ENCODE data around the gene FAF1. TPM values are rescaled to one million over a fixed set of nuclear protein-coding genes. Genes with fewer than 3 reads are reported as not detected.
A peak's percentile ranks its signal among the peaks of the same experiment; 100 is the strongest.
"Not testable (repeated sequence)": the region's sequence is repeated elsewhere in the genome, so short reads cannot be mapped to it uniquely, and the experiment has no call there.

FAF1 gene
- 51.1 and 61.6 TPM in 2 replicates for total RNA-seq (2012; rRNA removed)

DNA sequence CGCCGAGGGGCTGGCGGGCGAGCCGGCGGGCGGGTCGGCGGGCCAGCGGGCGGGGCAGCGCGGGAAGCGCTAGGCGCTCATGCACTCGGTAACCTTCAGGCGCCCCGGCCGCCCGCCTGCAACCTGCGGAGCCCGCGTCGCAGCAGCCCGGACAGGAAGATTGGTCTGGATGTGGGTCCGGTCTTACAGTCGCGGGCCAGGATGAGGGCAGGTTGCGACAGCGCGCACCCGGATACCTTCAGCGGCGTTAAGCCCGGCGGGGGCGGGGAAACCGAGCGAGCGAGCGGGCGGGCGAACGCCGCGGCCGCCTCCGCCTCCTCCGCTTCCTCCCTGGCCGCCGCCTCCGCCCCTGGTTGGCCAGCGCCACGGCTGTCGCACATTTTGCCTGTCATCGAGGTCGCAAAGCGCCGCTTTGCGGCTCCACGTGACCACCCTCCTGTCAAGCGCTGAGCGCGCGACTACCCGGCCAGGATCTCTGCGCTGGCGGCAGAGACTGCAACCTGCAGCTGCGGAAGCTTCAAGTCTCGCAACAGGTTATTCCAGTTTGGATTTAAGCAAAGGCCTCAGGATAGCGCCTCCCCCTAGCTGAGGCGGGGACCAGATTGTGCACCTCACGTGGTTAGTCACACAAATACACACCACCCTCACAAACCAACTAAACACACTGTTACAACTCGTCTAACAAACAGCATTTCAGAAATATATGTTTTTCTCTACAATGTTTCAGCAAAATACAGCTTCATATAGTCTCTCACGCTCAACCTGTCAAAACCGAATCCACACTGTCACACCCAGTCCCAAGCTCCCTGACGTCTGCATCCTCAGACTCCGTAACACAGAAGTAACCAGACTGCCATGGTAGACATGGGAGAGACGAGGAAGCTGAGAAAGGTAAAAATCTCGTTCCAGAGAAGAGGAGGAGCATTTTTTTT is at the start of gene FAF1:
FAF1 (minus strand) TSS at position 355 of the 932 bp plus-strand sequence. CDS start 456 bp downstream, outside the sequence.
- H3K4me2 ChIP-seq (ENCODE audit: low read length): peak within 1 kb of the TSS; percentile 97
- H3K4me1 ChIP-seq (ENCODE audit: control insufficient read depth, insufficient read depth, low read length): no peaks in the 10 kb centered on the region
- H3K36me3 ChIP-seq (ENCODE audit: insufficient read depth, low read length): no peaks in the 10 kb centered on the region
- H3K9ac ChIP-seq (ENCODE audit: low read depth, low read length): peak within 1 kb of the TSS; percentile 83
- H3K4me3 ChIP-seq (ENCODE audit: low read length): peak within 1 kb of the TSS; percentile 96
- no peaks in the 10 kb centered on the region for H3K27me3 ChIP-seq (ENCODE audit: control insufficient read depth, insufficient read depth, low read length)
- H3K9me3 ChIP-seq (replicated peaks; ENCODE audit: low read length): no peaks in the 10 kb centered on the region

DNA sequence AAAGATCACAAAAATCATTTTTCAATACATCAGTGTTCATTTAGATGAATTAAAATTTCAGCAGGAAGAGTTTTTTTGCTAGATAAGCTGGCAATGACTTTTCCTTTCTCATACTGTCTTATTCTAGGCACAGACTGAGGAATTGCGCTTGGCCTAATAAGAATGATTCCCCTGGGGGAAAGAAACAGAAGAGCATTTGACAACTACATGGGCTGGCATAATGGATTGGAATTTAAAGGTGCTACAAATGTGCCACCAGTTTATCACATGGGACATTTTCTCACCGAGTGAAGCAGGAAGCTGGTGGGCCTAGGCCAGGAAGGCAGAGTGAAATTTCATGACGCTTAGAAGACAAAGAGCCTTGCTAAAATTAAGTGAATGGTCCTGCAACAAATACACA is 49.3 kb upstream of the FAF1 start:
- Histone ChIP-seq H3K4me2 (ENCODE audit: low read length) (no peak overlapping the region), H3K4me1 (ENCODE audit: control insufficient read depth, insufficient read depth, low read length) (no peaks in the 10 kb centered on the region), H3K4me3 (ENCODE audit: low read length) (no peak overlapping the region), H3K9ac (ENCODE audit: low read depth, low read length) (no peak overlapping the region), H3K36me3 (ENCODE audit: insufficient read depth, low read length) (no peaks in the 10 kb centered on the region), H3K27me3 (ENCODE audit: control insufficient read depth, insufficient read depth, low read length) (no peaks in the 10 kb centered on the region), H3K9me3 (replicated peaks; ENCODE audit: low read length) (no peaks in the 10 kb centered on the region)

DNA sequence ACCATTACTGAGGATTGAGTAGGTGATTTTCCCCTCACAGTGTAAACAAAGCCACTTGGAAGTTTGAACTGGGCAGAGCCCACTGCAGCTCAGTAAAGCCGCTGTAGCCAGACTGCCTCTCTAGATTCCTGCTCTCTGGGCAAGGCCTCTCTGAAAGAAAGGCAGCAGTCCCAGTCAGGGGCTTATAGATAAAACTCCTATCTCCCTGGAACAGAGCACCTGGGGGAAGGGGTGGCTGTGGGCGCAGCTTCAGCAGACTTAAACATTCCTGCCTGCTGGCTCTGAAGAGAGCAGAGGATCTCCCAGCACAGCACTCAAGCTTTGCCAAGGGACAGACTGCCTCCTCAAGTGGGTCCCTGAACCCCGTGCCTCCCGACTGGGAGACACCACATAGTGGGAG is 45.5 kb upstream of the FAF1 start:
- H3K9ac ChIP-seq (ENCODE audit: low read depth, low read length); H3K27me3 ChIP-seq (ENCODE audit: control insufficient read depth, insufficient read depth, low read length); H3K4me3 ChIP-seq (ENCODE audit: low read length); H3K9me3 ChIP-seq (replicated peaks; ENCODE audit: low read length); H3K4me2 ChIP-seq (ENCODE audit: low read length); H3K4me1 ChIP-seq (ENCODE audit: control insufficient read depth, insufficient read depth, low read length); H3K36me3 ChIP-seq (ENCODE audit: insufficient read depth, low read length): not testable (repeated sequence)

DNA sequence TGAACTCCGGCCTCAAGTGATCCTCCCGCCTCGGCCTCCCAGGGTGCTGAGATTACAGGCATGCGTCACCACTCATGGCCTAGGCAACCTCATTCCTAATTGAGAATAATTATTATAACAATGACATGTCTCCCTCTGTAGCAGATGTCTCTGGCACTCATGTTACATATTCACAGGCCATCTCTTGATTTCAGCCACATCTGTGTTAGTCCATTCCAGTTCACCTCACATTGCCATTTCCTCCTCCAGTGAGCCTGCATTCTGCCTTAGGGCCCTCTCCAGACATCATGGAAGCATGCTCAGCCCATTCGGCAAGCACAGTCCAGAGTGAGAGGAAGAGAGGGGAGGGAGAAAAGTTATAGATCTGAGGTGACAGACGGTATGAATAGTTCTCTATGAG is 42.4 kb upstream of the FAF1 start:
- Histone ChIP-seq H3K27me3 (ENCODE audit: control insufficient read depth, insufficient read depth, low read length) (no peaks in the 10 kb centered on the region), H3K4me2 (ENCODE audit: low read length) (no peak overlapping the region), H3K36me3 (ENCODE audit: insufficient read depth, low read length) (no peaks in the 10 kb centered on the region), H3K4me3 (ENCODE audit: low read length) (no peak overlapping the region), H3K9me3 (replicated peaks; ENCODE audit: low read length) (no peaks in the 10 kb centered on the region), H3K4me1 (ENCODE audit: control insufficient read depth, insufficient read depth, low read length) (no peaks in the 10 kb centered on the region), H3K9ac (ENCODE audit: low read depth, low read length) (no peak overlapping the region)

DNA sequence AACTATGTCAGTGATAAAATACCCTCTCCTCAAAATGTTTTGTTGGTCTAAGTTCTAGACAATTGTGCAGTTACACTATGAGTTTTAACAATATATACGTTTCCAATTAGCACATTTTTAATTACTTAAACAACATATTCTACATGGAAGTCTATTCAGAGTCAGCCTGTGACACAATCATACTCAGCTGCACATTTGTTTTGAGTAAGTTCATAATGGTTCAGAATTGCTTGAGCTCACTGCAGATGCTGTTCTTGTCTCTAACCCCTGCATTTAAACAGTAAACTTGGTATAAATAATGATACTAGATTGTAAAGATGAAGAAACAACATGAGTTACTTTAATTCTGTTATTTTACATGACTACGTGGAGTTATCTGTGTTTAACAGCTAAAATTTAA is 40.6 kb upstream of the FAF1 start:
- H3K4me1 ChIP-seq (ENCODE audit: control insufficient read depth, insufficient read depth, low read length): no peaks in the 10 kb centered on the region
- no peak overlapping the region for H3K4me3 ChIP-seq (ENCODE audit: low read length)
- H3K9ac ChIP-seq (ENCODE audit: low read depth, low read length): no peak overlapping the region
- no peak overlapping the region for H3K4me2 ChIP-seq (ENCODE audit: low read length)
- no peaks in the 10 kb centered on the region for H3K36me3 ChIP-seq (ENCODE audit: insufficient read depth, low read length)
- H3K9me3 ChIP-seq (replicated peaks; ENCODE audit: low read length): no peaks in the 10 kb centered on the region
- H3K27me3 ChIP-seq (ENCODE audit: control insufficient read depth, insufficient read depth, low read length): no peaks in the 10 kb centered on the region

DNA sequence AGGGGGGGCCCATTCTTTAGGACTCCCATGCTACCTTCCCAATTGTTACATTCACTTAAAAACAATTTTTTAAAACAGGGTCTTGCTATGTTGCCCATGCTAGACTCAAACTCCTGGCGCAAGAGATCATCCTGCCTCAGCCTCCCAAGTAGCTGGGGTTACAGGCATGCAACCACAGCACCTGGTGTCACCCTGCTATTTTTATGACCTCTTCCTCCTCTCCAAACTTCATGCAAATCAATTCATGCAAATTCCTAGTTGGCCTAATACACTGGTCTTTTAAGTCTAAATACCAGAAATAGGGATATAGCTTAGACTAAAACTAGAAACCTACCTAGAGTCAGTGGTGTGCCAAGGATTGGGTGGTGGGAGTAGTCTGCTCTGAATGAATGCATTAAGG is 40.1 kb upstream of the FAF1 start:
- no peaks in the 10 kb centered on the region for H3K36me3 ChIP-seq (ENCODE audit: insufficient read depth, low read length)
- H3K27me3 ChIP-seq (ENCODE audit: control insufficient read depth, insufficient read depth, low read length): no peaks in the 10 kb centered on the region
- H3K4me3 ChIP-seq (ENCODE audit: low read length): no peak overlapping the region
- H3K9ac ChIP-seq (ENCODE audit: low read depth, low read length): no peak overlapping the region
- H3K9me3 ChIP-seq (replicated peaks; ENCODE audit: low read length): no peaks in the 10 kb centered on the region
- no peak overlapping the region for H3K4me2 ChIP-seq (ENCODE audit: low read length)
- H3K4me1 ChIP-seq (ENCODE audit: control insufficient read depth, insufficient read depth, low read length): no peaks in the 10 kb centered on the region

DNA sequence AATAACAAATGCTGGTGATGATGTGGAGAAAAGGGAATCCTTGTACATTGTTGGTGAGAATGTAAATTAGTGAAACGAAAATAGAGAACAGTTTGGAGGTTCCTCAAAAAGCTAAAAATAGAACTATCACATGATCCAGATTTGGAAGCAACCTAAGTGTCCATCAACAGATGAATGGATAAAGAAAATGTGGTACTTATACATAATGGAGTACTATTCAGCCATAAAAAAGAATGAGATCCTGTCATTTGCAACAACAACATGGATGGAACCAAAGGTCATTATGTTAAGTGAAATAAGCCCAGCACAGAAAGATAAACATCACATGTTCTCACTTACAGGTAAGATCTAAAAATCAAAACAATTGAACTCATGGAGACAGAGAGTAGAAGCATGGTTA is 39.3 kb upstream of the FAF1 start:
- H3K27me3 ChIP-seq (ENCODE audit: control insufficient read depth, insufficient read depth, low read length); H3K4me2 ChIP-seq (ENCODE audit: low read length); H3K4me3 ChIP-seq (ENCODE audit: low read length); H3K9ac ChIP-seq (ENCODE audit: low read depth, low read length); H3K36me3 ChIP-seq (ENCODE audit: insufficient read depth, low read length); H3K4me1 ChIP-seq (ENCODE audit: control insufficient read depth, insufficient read depth, low read length); H3K9me3 ChIP-seq (replicated peaks; ENCODE audit: low read length): not testable (repeated sequence)

DNA sequence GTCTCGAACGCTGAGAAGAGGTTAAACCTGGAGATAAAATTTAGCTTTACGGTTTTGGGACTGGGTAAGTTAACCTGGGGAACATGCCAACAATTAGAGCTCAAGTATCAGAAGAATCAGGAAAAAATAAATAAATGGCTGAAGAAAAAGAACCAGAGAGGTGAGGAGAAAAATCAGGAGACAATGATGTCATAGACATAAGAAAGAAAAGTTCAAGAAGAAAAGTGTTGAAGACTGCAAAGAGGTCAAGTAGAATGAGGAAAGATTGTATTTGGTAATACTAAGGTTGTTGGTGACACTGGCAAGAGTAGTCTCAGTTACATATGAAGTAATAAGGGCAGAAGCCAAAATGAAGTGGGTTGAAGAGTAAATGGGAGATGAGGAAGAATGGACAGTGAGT is 36.0 kb upstream of the FAF1 start:
- H3K4me3 ChIP-seq (ENCODE audit: low read length): no peak overlapping the region
- H3K27me3 ChIP-seq (ENCODE audit: control insufficient read depth, insufficient read depth, low read length): no peaks in the 10 kb centered on the region
- no peak overlapping the region for H3K4me2 ChIP-seq (ENCODE audit: low read length)
- no peaks in the 10 kb centered on the region for H3K36me3 ChIP-seq (ENCODE audit: insufficient read depth, low read length)
- no peaks in the 10 kb centered on the region for H3K4me1 ChIP-seq (ENCODE audit: control insufficient read depth, insufficient read depth, low read length)
- H3K9ac ChIP-seq (ENCODE audit: low read depth, low read length): no peak overlapping the region
- H3K9me3 ChIP-seq (replicated peaks; ENCODE audit: low read length): no peaks in the 10 kb centered on the region

DNA sequence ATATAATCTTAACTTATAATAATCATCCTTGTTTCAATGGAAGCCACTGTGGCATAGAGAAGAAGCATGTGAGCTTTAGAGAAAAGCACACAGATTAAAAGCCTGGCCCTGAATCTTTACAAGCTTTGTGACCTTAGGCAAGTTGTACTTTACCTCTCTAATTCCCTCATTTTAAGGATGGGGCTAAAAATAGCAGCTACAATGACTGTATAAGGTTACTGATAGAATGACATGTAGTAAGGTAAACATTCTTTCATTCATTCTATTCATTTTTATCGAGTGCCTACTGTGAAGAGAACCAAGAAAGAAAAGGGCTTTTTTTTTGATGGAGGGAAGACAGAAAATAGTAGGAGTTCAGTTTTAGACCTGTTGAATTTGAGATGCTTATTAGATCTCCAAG is 35.6 kb upstream of the FAF1 start:
- Histone ChIP-seq H3K9ac (ENCODE audit: low read depth, low read length) (no peak overlapping the region), H3K27me3 (ENCODE audit: control insufficient read depth, insufficient read depth, low read length) (no peaks in the 10 kb centered on the region), H3K36me3 (ENCODE audit: insufficient read depth, low read length) (no peaks in the 10 kb centered on the region), H3K9me3 (replicated peaks; ENCODE audit: low read length) (no peaks in the 10 kb centered on the region), H3K4me2 (ENCODE audit: low read length) (no peak overlapping the region), H3K4me1 (ENCODE audit: control insufficient read depth, insufficient read depth, low read length) (no peaks in the 10 kb centered on the region), H3K4me3 (ENCODE audit: low read length) (no peak overlapping the region)

DNA sequence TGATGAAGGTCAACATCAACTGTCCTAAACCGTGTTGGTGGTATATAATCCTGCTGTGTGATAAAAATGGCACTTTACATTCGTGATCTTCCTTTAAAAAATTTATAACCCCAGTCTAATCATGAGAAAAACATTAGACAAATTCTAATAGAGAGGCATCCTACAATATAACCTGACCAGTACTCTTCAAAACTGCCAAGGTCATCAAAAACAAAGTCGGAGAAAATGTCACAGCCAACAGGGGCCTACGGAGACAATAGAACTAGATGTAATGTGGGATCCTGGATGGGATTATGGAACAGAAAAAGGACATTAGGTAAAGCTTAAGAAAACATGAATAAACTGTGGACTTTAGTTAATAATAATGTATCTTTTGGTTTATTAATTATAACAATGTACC is 34.9 kb upstream of the FAF1 start:
- H3K4me2 ChIP-seq (ENCODE audit: low read length): no peak overlapping the region
- H3K27me3 ChIP-seq (ENCODE audit: control insufficient read depth, insufficient read depth, low read length): no peaks in the 10 kb centered on the region

DNA sequence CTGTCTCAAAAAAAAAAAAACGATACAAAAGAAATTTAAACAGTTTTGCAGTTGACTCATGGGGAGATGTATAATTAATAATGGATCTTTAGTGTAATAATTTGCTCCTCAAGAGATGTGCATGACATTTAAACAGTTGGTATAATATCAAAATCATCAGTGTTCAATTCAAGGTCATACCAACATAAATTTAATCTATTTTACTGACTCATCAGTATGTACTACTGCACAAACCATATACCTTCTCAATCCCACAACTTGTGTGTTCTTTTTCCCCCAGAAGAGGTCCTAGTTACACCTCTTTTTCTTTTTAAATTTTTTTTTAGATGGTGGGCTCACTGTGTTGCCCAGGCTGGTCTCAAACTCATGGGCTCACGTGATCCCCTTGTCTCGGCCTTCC is 33.6 kb upstream of the FAF1 start:
- no peak overlapping the region for H3K9ac ChIP-seq (ENCODE audit: low read depth, low read length)
- H3K36me3 ChIP-seq (ENCODE audit: insufficient read depth, low read length): no peaks in the 10 kb centered on the region
- no peak overlapping the region for H3K4me2 ChIP-seq (ENCODE audit: low read length)
- H3K4me3 ChIP-seq (ENCODE audit: low read length): no peak overlapping the region
- no peaks in the 10 kb centered on the region for H3K4me1 ChIP-seq (ENCODE audit: control insufficient read depth, insufficient read depth, low read length)
- no peaks in the 10 kb centered on the region for H3K27me3 ChIP-seq (ENCODE audit: control insufficient read depth, insufficient read depth, low read length)
- H3K9me3 ChIP-seq (replicated peaks; ENCODE audit: low read length): no peaks in the 10 kb centered on the region

More for the DNA sequence above, 34.9 kb upstream of the FAF1 start:
- H3K4me3 ChIP-seq (ENCODE audit: low read length): no peak overlapping the region
- H3K4me1 ChIP-seq (ENCODE audit: control insufficient read depth, insufficient read depth, low read length): no peaks in the 10 kb centered on the region
- no peaks in the 10 kb centered on the region for H3K9me3 ChIP-seq (replicated peaks; ENCODE audit: low read length)
- no peak overlapping the region for H3K9ac ChIP-seq (ENCODE audit: low read depth, low read length)
- no peaks in the 10 kb centered on the region for H3K36me3 ChIP-seq (ENCODE audit: insufficient read depth, low read length)
